IPS-18c (cell line): ENCODE data around the gene PDE2A.

Experiments used
- H3K4me3 ChIP-seq: 2 replicates; pipeline ENCODE4 v1.7.0; 2013; ENCODE audit warnings: low read depth, mild to moderate bottlenecking, low read length, moderate library complexity; ENCODE audit not compliant: insufficient read depth
- H3K9me3 ChIP-seq: one replicate; pipeline ENCODE4 v1.6.1; 2013; ENCODE audit warnings: mild to moderate bottlenecking, low read length, moderate library complexity; ENCODE audit not compliant: control insufficient read depth, insufficient read depth

PDE2A gene

DNA sequence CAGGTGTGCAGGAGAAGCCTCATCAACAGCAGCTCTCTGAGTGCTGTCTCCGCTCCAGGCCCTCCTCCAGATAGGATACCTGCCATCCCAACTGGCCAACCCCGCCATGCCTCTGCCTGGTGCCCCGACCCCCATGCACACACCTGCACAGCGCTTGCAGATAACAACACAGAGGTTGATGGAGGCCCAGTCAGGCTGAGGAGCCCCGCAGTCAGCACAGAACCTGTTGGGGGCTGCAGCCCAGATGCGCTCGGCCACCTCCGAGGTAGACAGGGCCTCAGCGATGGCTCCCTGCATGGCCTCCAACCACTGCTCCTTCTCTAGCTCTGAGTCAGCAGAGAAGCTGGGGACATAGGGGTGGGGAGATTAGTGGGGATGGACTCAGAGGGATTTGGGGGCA lies 32.8 kb upstream of the PDE2A start:
- H3K4me3 ChIP-seq, result no peak overlapping the region
- no peaks in the 10 kb centered on the region for H3K9me3 ChIP-seq

DNA sequence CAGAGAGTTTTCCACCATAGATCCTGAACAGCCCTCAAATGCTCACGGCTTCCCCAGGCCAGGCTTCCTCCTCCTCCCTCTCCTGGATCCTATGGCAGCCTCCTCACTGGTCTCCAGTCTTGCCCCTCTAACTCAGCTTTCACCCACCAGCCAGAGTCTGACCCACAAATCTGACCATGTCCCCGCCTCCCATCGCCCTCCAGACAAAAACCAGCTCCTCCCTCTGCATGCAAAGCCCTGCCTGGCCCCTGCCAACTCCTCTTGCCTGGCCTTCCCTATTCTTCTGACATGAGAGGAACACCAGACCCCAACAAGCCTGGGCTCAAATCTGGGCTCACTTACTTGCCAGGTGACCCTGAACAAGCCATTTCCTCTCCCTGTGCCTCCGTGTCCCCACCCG lies 32.4 kb upstream of the PDE2A start:
- Histone ChIP-seq H3K9me3 (no peaks in the 10 kb centered on the region), H3K4me3 (no peak overlapping the region)

DNA sequence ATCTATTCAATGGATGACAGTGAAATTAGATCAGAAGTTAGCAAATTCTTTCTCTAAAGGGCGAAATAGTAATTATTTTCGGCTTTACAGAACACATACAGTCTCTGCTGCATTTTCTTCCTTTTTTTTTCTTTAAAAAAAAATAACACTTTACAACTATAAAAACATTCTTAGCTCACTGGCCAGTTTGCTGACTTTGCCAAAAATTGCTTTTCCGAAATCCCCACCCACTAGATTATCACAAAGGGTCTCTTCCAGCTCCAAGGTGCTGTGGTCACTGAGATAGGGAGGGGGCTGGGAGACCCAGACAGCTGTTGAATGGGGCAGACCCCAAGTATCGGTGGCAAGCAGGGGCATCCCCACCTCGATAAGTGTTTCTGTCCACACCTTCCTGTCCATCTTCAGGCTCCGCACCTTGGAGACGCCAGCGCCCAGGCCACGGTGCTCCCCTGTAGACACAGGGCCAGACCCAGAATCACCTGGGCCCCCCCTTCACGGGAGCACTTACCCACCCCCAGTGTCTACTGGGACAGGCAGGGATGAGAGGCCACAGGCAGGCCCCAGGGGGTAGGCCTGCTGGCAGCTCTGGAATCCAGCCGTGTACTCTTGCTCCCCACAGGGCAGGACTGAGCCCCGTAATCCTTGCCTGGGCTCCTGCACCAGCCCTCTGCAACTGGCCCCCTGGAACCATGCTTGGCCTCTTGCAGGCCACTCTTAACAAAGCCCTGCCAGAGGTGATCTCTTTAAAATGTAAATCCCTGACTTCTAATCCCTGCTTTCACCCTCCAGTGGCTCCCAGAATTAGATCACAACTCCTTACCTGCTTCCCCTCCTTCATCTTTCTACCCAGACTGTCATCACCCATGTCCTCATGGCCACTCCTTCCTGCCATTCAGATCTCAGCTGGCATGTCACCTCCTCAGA lies 31.5 kb upstream of the PDE2A start:
- H3K4me3 ChIP-seq, result 0 out of 2 replicates have a peak overlapping the region, but pooled peaks have one; percentile 20

DNA sequence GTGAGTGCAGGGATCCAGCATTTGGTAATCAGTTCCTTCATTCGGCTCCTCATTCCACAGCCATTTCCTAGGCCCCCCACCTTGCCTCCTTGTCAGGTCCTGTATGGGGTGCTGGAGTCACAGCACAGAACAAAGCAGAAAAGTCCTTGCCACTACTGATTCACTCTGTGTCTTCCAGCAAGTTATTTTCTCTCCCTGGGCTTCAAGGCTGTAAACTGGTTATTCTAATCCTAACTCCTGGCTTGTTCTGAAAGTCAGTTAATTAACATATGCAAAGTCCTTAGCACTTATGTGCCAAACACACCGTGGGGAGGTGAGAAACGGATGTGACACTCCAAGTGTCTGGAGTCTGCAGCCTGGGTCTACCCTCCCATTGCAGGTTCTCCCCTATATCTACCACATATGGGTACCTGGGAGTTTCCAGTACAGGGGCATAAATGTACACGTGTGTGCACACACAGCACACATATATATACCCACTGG lies 30.6 kb upstream of the PDE2A start:
- H3K4me3 ChIP-seq, result no peak overlapping the region
- H3K9me3 ChIP-seq, result no peaks in the 10 kb centered on the region

More for the DNA sequence above, 31.5 kb upstream of the PDE2A start:
- no peaks in the 10 kb centered on the region for H3K9me3 ChIP-seq

DNA sequence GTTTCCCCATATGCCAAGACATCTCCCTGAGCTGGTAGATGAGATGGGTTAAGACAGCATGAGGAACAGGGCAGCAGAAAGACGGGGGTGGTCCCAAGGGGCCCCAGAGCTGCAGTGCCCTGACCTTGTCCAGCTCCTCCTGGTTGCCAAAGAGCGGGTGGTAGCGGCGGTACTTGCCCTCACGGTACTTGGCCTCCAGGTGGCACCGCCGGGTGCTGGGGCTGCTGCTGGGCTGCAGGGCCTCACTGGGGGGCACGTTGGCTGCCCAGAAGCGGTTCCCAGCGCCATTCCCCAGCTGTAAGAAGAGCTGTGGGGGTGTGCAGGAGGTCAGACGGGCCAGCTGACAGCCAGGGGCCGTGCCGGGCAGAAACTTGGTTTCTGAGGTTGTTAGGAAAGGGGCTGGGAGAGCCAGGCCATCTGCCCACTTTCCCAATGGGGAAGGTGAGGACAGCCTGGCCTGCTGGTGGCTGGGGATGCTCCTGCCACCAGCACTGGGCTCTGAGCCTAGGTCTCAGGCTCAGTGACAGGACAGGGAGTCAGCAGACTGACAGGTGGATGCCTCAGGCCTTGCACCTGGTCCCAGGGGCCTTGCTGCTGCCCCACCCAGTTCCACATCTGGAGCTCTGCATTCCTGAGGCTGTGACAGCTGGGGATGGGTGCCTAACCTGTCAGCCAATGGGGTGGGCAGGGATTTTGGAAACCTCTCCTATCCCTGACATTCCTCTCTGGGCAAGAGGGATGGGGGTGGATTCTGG lies 30.0 kb upstream of the PDE2A start:
- Histone ChIP-seq H3K4me3 (no peak overlapping the region; the same call in 1 of the 2 replicates), H3K9me3 (no peaks in the 10 kb centered on the region)

DNA sequence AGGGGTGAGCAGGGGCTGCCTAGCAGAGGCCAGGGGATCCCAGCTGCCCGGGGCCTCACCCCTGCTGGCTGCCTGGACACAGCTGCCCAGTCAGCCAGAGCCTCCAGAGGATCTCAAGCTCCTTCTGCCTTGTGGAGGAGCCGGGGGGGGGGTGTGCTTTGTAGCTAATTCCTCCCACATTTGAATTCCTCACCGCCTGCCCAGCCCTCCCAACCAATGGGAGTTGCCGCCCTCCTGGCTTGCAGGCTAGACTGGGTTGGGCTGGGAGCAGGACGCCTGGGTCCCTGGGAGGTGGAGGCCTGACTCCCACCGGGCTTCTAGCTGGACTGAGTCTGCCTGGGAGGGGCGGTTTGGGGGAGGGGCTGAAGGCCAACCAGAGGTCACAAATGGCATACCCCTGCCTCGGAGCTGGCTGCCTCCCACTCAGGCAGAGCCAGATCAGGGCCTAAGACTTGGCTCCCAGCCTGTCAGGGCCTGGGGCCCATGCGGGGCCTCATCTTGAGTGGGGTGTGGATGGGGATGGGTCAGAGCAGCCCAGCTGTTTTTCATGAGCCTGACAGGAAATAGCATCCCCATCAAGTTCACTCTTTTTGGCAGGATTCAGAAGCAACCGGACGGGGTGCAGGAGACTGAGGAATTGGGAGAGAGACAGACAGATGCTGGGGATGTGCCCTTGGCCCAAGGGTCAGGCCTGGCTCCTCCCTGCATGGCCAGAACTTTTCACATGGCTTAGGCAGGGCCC lies 29.2 kb upstream of the PDE2A start:
- Histone ChIP-seq H3K4me3 (no peak overlapping the region), H3K9me3 (no peaks in the 10 kb centered on the region)

DNA sequence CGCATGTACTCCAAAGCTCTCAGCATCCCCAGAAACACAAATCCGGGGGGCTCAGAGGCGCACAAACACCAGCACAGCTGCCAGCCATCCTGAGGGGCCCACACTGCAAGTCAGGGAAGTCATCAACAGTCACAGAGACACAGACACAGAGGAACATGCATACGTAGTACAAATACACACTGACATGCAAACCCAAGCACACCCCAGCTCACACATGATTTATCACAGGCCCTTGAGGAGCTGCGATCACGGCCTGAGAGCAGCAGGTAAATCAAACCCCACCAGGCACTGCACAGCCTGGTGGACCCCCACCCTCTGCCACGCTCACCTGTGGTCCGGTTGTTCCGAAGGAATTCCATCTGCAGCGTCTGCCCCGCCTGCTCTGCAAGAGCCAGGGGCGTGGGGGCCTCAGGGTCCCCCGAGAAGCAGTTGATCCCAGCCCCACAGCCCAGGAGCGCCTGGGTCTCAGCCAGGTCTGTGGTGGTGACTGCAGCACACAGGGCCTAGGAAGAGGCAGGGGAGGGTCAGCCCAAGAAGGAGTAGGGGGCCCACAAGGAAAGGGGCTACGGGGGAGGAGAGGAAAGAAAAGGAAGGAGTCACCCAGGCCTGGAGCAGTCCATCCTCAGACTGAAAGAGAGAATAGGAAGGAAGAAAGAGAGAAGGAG lies 28.5 kb upstream of the PDE2A start:
- Histone ChIP-seq H3K9me3 (no peaks in the 10 kb centered on the region), H3K4me3 (no peak overlapping the region)

DNA sequence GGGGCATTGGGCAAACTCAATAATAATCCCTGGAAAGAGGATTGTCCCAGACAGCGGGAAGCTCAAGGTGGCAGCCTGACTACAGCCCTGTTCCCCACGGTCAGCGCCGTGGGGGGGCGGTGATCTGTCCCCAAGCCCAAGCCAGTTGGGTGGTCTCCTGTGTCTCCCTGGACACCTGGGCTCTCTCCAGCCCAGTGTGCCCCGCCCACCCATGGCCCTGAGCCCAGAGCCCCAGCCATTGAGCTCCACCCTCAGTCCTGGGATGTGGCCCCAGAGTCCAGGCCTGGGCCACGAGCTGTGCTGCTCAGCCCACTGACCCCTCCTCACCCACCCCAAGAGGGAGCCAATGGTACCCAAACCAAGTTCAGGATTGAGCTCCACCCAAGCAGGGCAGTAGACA lies 27.9 kb upstream of the PDE2A start:
- no peak overlapping the region for H3K4me3 ChIP-seq
- no peaks in the 10 kb centered on the region for H3K9me3 ChIP-seq

DNA sequence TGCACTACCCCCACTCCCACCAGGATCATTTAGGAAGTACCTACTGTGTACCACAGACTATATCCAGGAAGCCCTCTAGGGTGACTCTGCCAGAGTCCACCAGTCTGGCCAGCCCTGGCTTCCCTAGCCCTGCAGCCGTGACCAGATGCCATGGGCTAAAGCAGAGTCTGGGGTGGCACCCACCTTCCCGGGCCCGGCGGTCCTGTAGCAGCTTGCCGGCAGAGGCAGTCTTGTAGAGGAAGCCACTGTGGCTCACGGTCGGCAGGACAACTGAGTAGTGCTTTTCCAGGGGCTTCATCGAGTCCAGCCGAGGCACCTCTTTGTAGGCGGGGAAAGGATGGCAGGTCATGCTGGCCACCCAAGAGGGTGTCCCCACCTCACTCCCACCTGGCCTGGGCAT lies 27.2 kb upstream of the PDE2A start:
- Histone ChIP-seq H3K9me3 (no peaks in the 10 kb centered on the region), H3K4me3 (no peak overlapping the region)

DNA sequence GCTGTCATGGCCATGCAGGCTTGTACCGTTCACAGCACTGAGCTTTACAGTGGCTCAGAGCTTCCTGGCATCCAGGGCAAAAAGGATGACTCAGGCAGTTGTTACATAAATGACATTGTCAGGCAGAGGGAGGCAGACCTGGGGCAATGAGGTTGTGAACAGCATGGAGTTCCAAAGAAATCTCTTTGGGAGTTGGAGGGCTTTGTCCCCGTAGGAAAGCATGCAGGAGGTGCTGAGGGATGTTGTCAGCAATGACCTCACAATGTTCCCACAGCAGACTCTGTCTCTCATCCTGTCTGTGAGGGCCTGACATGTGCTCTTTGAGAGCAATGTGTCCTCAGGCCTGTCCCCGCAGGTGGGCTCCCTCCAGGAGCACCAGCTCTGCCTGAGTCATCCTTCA lies 25.9 kb upstream of the PDE2A start:
- H3K4me3 ChIP-seq, result no peak overlapping the region
- H3K9me3 ChIP-seq, result no peaks in the 10 kb centered on the region

DNA sequence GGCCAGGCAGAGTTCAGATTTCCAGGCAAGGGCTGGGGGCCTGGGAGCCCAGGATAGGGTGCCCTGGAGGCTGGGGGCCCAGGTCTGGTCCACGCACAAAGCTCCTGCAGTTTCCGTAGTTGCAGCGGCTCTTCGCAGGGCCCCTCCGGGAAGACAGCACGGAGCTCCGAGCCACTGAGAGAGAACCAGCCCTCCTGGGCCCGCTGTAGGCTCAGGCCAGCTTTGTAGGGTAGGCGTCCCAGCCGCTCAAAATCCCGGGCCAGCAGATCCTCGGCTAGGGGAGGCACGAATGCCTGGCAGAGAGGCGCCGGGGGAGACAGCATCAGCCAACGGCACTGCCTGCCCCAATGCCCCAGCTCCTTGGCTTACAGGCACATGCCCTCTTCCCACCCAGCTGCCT lies 23.6 kb upstream of the PDE2A start:
- peaks cover 2% of the 10 kb centered on the region for H3K9me3 ChIP-seq
- no peak overlapping the region for H3K4me3 ChIP-seq

DNA sequence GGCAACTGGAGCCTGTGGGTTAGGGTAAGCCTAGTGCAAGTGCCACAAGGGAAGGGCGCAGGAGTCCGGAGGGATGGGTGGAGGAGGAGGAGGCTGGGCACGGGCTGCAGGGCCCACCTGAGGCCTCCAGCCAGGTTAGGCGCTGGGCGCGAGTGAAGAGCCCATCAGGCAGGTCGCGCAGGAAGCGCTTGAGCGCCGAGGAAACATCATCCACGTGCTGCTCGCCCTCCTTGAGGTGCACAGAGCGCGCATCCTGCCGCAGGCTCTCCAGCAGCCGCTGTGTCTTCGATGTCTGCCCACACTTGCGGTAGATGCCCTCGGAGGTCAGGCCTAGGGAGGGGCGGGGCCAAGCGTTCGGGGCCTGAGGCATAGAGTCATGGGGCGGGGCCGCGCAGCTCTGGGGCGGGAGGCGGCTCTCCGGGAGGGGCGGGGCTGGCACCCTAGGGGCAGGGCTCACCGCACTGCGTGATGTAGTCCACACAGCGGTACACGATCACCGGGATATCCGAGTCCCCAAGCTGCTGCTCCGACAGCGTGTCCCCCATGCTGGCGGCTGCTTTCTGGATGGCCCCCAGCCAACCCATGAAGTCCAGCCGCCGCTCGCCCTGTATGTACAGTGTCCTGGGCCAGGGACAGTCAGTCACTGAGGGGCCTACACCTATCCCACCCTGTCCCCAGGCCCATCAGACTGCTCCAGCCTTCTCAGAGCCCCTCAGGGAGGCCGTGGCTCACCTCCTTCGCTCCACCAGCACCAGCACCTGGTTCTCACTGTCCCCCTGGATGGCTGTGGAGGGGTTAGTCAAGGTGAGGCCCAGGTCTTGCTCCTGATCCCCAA lies 22.9 kb upstream of the PDE2A start:
- H3K9me3 ChIP-seq, result peaks cover 2% of the 10 kb centered on the region
- no peak overlapping the region for H3K4me3 ChIP-seq

DNA sequence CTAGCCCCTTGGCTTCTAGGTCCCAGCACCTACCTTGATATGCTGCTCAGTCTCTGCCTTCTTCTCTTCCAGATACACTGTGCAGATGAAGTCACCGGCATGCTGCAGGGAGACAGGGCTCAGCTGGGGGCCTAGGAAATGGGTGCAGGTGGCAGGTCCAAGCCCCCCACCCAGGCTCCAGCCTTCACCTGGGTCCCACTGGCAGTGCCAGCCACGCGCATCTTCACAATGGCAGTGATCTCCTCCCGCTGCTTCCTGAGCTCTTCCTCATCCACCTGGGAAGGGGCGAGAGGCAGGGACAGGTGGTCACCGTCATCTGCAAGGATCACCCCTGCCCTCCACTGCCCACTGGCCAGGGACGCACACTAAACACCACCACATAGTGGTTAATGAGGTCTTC lies 21.1 kb upstream of the PDE2A start:
- Histone ChIP-seq H3K9me3 (peaks cover 2% of the 10 kb centered on the region), H3K4me3 (no peak overlapping the region)

DNA sequence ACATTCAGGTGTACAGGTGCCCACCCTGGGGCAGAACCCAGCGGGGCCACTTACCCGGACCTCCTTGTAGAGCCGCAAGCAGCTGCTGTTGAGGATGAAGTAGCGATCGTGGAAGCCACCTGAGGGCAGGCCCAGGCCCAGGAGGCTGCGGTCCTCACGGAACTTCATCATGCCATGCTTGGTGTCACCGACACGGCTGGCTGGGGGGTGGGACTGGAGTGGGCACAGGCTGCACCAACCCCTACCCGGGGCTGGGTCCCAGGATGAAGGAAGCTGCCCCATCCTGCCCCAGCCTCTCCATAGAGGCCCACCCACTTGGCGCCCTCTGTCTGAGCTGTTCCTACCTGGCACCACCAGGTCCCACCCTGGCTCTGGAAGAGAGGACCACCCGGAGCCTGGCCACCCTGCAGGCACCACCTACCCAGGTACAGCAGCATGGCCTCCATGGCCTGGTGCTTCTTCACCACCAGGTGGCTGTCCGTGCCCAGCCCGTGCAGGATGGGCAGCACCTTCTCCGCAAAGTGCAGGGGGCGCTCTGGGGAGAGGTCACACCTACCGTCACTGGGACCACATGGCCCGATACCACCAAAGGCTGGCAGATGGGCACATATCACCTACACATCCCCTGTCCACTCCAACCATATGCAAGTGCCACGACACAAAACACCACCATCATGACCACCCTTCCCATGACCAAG lies 19.2 kb upstream of the PDE2A start:
- Histone ChIP-seq H3K9me3 (peaks cover 4% of the 10 kb centered on the region), H3K4me3 (no peak overlapping the region)

DNA sequence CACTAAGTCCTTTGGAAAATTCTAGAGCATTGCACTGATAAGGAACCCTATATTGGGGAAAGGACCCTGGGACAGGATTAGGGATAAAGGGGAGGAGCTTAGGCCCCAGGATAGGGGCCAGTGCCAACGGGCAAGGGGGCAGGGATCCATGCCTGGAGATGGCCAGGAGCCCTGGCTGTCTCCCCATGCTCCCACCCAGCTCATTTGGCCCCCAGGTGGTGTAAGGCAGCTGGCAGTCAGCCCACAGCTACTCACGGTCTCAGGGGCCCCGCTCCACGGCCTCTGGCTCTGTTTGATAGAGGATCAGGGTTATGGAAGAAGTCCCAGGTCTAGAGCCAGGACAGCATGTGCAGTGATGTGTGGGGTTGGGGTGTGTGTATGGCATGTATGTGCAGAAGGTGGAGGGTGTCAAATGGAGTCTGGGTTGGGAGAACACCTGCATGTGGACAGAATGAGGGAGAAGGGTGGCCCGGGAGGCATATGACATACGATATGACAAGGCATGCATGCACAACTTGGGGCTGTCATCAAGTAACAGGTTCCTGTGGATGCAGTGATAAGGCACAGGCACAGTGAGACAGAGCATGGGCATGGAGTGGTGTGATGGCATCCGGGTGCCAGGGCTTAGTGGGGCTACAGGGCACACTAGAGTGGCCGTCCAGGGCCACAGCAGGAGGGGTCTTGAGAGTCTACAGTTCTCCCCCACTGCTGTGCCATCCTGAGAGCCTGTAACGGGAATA lies 18.4 kb upstream of the PDE2A start:
- Histone ChIP-seq H3K9me3 (peaks cover 4% of the 10 kb centered on the region), H3K4me3 (no peak overlapping the region)
